SU-DHL-6 (cell line): Measurements from ENCODE around the gene NLRP3.

Source experiments
- H2AFZ ChIP-seq: fragments of 200-600 bp; sonication (generic); 2 replicates; pipeline ENCODE4 v1.6.1; 2014; ENCODE audit warnings: low read depth, mild to moderate bottlenecking, moderate library complexity, mixed read lengths, antibody characterized with exemption, low read length; ENCODE audit not compliant: severe bottlenecking
- H3F3A ChIP-seq: fragments of 200-600 bp; shearing (Covaris generic); 2 replicates; pipeline ENCODE4 v1.6.0; 2016; ENCODE audit warnings: antibody characterized with exemption, mild to moderate bottlenecking; ENCODE audit not compliant: insufficient read depth
- H3K27ac ChIP-seq: fragments of 200-600 bp; sonication (generic); 2 replicates; pipeline ENCODE4 v1.5.1; 2016; ENCODE audit warnings: low read depth, mild to moderate bottlenecking, low read length, moderate library complexity, mixed read lengths
- H3K27me3 ChIP-seq: fragments of 200-600 bp; sonication (generic), shearing (Covaris generic); 2 replicates; pipeline ENCODE4 v1.6.0; 2014; ENCODE audit warnings: mild to moderate bottlenecking, low read length
- H3K36me3 ChIP-seq: fragments of 200-600 bp; sonication (generic); 2 replicates; pipeline ENCODE4 v1.6.1; 2014; ENCODE audit warnings: mild to moderate bottlenecking, low read length, mixed read lengths
- H3K4me2 ChIP-seq: fragments of 300-600, 200-600 bp; shearing (Covaris generic), sonication (generic); 2 replicates; pipeline ENCODE4 v1.6.0; 2014; ENCODE audit warnings: low read length, low read depth, mild to moderate bottlenecking; ENCODE audit not compliant: poor library complexity, severe bottlenecking
- H3K4me3 ChIP-seq: fragments of 200-600 bp; sonication (generic); 2 replicates; pipeline ENCODE4 v1.5.1; 2014; ENCODE audit warnings: antibody characterized with exemption, low read length, mild to moderate bottlenecking, mixed read lengths; ENCODE audit not compliant: insufficient read depth, poor library complexity, severe bottlenecking
- H3K79me2 ChIP-seq: fragments of 200-600 bp; sonication (generic); 2 replicates; pipeline ENCODE4 v1.6.1; 2014; ENCODE audit warnings: mild to moderate bottlenecking, low read length, moderate library complexity; ENCODE audit not compliant: insufficient read depth
- H3K9ac ChIP-seq: fragments of 200-600 bp; sonication (generic); 2 replicates; pipeline ENCODE4 v1.7.0; 2014; ENCODE audit warnings: mild to moderate bottlenecking, low read length
- H3K9me2 ChIP-seq: fragments of 200-600 bp; sonication (generic); replicated peaks from 2 replicates; pipeline ENCODE4 v1.6.1; 2014; ENCODE audit warnings: low read length; ENCODE audit not compliant: insufficient read depth
- H3K9me3 ChIP-seq: fragments of 200-600 bp; sonication (generic); 2 replicates; pipeline ENCODE4 v1.6.1; 2014; ENCODE audit warnings: low read length, mixed read lengths; ENCODE audit not compliant: insufficient read depth
- H4K20me1 ChIP-seq: fragments of 200-600 bp; sonication (generic); 2 replicates; pipeline ENCODE4 v1.6.1; 2014; ENCODE audit warnings: low read depth, mild to moderate bottlenecking, antibody characterized with exemption, low read length, moderate library complexity, mixed read lengths
- CTCF ChIP-seq: fragments of 200-600 bp; sonication (generic); IDR thresholded peaks from one replicate; pipeline ENCODE4 v1.5.1; 2017; ENCODE audit warnings: antibody characterized with exemption, mild to moderate bottlenecking, low read length, moderate library complexity; ENCODE audit not compliant: insufficient read depth, poor library complexity, severe bottlenecking
- EZH2phosphoT487 ChIP-seq: fragments of 200-600 bp; sonication (generic), shearing (Covaris generic); conservative IDR thresholded peaks from 2 replicates; pipeline ENCODE4 v1.6.1; 2018; ENCODE audit warnings: mild to moderate bottlenecking, antibody characterized with exemption, low read length, moderate library complexity, mixed read lengths

Gene NLRP3

DNA sequence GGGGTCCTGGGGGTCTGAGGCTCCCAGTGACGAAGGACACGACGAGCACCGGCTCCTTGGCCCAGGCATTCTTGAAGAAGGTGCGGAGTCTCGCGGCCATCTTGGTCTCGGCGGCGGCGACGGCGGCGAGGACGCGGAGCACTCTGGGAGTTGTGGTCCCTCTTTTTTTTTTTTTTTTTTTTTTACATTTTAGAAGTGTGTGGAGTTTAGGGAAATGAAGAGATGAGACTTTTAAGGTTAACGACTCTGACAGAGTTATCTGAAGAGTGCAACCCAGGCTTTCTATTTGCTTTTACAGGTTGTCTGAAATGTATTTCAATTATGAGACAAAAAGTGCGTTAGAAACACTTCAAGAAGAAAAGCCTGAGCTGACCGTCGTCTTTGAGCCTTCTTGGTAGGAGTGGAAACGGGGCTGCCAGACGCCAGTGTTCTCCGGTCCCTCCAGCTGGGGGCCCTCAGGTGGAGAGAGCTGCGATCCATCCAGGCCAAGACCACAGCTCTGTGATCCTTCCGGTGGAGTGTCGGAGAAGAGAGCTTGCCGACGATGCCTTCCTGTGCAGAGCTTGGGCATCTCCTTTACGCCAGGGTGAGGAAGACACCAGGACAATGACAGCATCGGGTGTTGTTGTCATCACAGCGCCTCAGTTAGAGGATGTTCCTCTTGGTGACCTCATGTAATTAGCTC, 32.3 kb downstream of the NLRP3 start:
- Histone ChIP-seq H3K36me3 (no peaks in the 10 kb centered on the region), H3K27ac (no peak overlapping the region), H3K4me3 (no peak overlapping the region), H3K27me3 (no peaks in the 10 kb centered on the region), H3F3A (no peaks in the 10 kb centered on the region), H4K20me1 (no peaks in the 10 kb centered on the region), H3K9me3 (no peaks in the 10 kb centered on the region), H3K9ac (no peak overlapping the region), H3K4me2 (no peak overlapping the region), H3K9me2 (no peaks in the 10 kb centered on the region), H3K79me2 (no peaks in the 10 kb centered on the region), H2AFZ (no peak overlapping the region)
- TF ChIP-seq EZH2phosphoT487: no peak
- no peak for TF ChIP-seq CTCF

- H3K9me2 ChIP-seq: no peaks in the 10 kb centered on the region
- no peaks in the 10 kb centered on the region for H3F3A ChIP-seq
- no peak overlapping the region for H3K9ac ChIP-seq
- no peak overlapping the region for H2AFZ ChIP-seq
- H3K27me3 ChIP-seq: no peaks in the 10 kb centered on the region
- no peak overlapping the region for H3K4me3 ChIP-seq
- H3K79me2 ChIP-seq: no peaks in the 10 kb centered on the region
- no peak overlapping the region for H3K27ac ChIP-seq
- H4K20me1 ChIP-seq: no peaks in the 10 kb centered on the region
- no peak overlapping the region for H3K4me2 ChIP-seq
- no peaks in the 10 kb centered on the region for H3K36me3 ChIP-seq
- TF ChIP-seq EZH2phosphoT487: no peak
- no peaks in the 10 kb centered on the region for H3K9me3 ChIP-seq
Measured at GRCh38 chr1:247451388-247452010, 35.5 kb downstream of the NLRP3 start.

- Histone ChIP-seq H3K9ac (no peak overlapping the region), H3K9me3 (no peaks in the 10 kb centered on the region), H3K4me3 (no peak overlapping the region), H3K79me2 (no peaks in the 10 kb centered on the region), H3K9me2 (no peaks in the 10 kb centered on the region), H3K4me2 (no peak overlapping the region), H3F3A (no peaks in the 10 kb centered on the region), H3K27me3 (no peaks in the 10 kb centered on the region), H2AFZ (no peak overlapping the region), H3K36me3 (no peaks in the 10 kb centered on the region), H3K27ac (no peak overlapping the region), H4K20me1 (no peaks in the 10 kb centered on the region)
- TF ChIP-seq CTCF (no peak), EZH2phosphoT487 (no peak)
Measured at GRCh38 chr1:247452447-247453039, 36.6 kb downstream of the NLRP3 start.

GRCh38 chr1:247453245-247453644, 37.3 kb downstream of the NLRP3 start:
- Histone ChIP-seq H3K36me3 (no peaks in the 10 kb centered on the region), H2AFZ (no peak overlapping the region), H3K4me3 (no peak overlapping the region), H3K4me2 (no peak overlapping the region), H3K9me3 (no peaks in the 10 kb centered on the region), H4K20me1 (no peaks in the 10 kb centered on the region), H3K9ac (no peak overlapping the region), H3K9me2 (no peaks in the 10 kb centered on the region), H3F3A (no peaks in the 10 kb centered on the region), H3K79me2 (no peaks in the 10 kb centered on the region), H3K27me3 (no peaks in the 10 kb centered on the region), H3K27ac (no peak overlapping the region)
- no peak for TF ChIP-seq EZH2phosphoT487
- no peak for TF ChIP-seq CTCF
